Measurements from ENCODE around the gene CSMD2. TPM values are rescaled to one million over a fixed set of nuclear protein-coding genes. Genes with fewer than 3 reads are reported as not detected.

CSMD2 gene
- total RNA-seq, 1 experiment from 2014 or later = 13.2 TPM

GRCh38 chr1:33802268-33802667 is 362.8 kb downstream of the CSMD2 start:
- ChIA-PET CTCF (interaction anchor here (0.9 kb wide), 1 partner anchor 169 kb away, joined by 3 read pairs; no protein-coding TSS in a partner anchor), POLR2A (no interaction called here)
- TF ChIP-seq, protein P1, sequence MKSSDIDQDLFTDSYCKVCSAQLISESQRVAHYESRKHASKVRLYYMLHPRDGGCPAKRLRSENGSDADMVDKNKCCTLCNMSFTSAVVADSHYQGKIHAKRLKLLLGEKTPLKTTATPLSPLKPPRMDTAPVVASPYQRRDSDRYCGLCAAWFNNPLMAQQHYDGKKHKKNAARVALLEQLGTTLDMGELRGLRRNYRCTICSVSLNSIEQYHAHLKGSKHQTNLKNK (CRISPR knock-in tag; IDR thresholded peaks at IDR 0.05) = no peak
- TF ChIP-seq, protein P2, sequence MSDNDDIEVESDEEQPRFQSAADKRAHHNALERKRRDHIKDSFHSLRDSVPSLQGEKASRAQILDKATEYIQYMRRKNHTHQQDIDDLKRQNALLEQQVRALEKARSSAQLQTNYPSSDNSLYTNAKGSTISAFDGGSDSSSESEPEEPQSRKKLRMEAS (CRISPR knock-in tag; IDR thresholded peaks at IDR 0.05) = no peak
- TF ChIP-seq TCF7 (CRISPR knock-in tag; IDR thresholded peaks at IDR 0.05; ENCODE audit: low read depth) (no peak), NR3C1 (CRISPR knock-in tag; conservative IDR thresholded peaks at IDR 0.05; ENCODE audit: low read depth) (no peak), NFE2L1 (CRISPR knock-in tag; IDR thresholded peaks at IDR 0.05) (no peak), ZNF219 (CRISPR knock-in tag; IDR thresholded peaks at IDR 0.05; ENCODE audit: borderline replicate concordance) (no peak), FOXP4 (CRISPR knock-in tag; IDR thresholded peaks at IDR 0.05) (no peak), STAT6 (CRISPR knock-in tag; conservative IDR thresholded peaks at IDR 0.05; ENCODE audit: low read depth) (no peak), TP53 (CRISPR knock-in tag; IDR thresholded peaks at IDR 0.05) (no peak)
- TF ChIP-seq, protein P3, sequence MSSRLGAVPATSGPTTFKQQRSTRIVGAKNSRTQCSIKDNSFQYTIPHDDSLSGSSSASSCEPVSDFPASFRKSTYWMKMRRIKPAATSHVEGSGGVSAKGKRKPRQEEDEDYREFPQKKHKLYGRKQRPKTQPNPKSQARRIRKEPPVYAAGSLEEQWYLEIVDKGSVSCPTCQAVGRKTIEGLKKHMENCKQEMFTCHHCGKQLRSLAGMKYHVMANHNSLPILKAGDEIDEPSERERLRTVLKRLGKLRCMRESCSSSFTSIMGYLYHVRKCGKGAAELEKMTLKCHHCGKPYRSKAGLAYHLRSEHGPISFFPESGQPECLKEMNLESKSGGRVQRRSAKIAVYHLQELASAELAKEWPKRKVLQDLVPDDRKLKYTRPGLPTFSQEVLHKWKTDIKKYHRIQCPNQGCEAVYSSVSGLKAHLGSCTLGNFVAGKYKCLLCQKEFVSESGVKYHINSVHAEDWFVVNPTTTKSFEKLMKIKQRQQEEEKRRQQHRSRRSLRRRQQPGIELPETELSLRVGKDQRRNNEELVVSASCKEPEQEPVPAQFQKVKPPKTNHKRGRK (CRISPR knock-in tag; IDR thresholded peaks at IDR 0.05; ENCODE audit: borderline replicate concordance) = no peak
- TF ChIP-seq, protein P4, sequence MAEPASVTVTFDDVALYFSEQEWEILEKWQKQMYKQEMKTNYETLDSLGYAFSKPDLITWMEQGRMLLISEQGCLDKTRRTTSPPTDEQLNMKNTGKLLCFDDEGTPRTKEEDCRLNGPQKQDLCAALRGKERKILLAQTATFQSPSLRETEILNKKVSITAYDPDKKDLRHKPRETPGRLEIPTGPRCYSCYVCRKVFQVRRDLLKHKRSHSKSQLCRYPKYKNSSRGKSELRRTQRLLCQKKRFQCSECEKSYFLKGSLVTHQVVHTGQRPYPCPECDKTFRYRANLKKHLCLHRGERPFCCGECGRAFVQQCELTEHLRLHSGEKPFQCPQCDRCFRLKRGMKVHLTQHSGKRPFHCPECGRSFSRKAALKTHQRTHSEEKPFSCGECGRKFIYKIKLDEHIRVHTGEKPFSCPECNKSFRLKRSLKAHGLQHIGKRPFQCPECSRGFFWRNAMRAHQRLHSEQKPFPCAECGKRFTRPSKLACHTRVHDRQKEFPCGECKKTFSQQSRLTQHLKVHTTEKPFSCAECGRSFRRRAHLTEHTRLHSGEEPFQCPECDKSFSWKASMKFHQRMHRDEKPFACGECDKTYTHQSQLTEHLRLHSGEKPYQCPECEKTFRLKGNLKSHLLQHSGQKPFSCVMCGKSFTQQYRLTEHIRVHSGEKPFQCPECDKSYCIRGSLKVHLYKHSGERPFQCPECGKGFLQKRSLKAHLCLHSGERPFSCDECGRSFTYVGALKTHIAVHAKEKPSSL (CRISPR knock-in tag; conservative IDR thresholded peaks at IDR 0.05) = no peak
- H3K4me1 Mint-ChIP-seq = peaks cover 22% of the 10 kb centered on the region
- no peak for ATAC-seq
- H3K27me3 Mint-ChIP-seq (ENCODE audit: low read depth) = no peaks in the 10 kb centered on the region
- no peak overlapping the region for H3K4me3 Mint-ChIP-seq
- H3K9me3 Mint-ChIP-seq = peaks cover 20% of the 10 kb centered on the region
- no peak for DNase-seq (ENCODE audit: low spot score)
- H3K36me3 Mint-ChIP-seq = peaks cover 29% of the 10 kb centered on the region
- no peak overlapping the region for H3K27ac Mint-ChIP-seq

DNA sequence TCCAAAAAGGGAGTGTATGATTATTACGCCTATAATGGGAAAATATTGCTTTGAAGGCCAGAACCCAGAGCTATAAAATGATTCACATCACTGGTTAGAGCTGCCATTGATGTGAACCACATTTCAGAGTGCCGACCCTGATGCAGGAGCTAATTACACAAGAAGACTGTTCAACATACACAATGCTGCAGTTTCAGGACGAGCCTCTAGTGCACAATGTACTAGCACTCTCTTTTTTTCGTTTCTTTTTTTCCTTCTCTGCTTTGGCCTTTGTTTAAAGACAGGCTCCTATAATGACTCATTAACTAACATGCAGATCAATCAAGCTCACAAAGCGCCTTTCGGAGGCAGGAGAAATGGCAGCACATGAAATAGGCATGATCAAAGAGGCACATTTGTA is 367.2 kb downstream of the CSMD2 start:
- peaks cover 50% of the 10 kb centered on the region for H3K36me3 Mint-ChIP-seq

More for the DNA sequence above, 367.2 kb downstream of the CSMD2 start:
- Mint-ChIP-seq H3K4me3 (no peak overlapping the region), H3K9me3 (peaks cover 31% of the 10 kb centered on the region), H3K27me3 (ENCODE audit: low read depth) (no peaks in the 10 kb centered on the region), H3K4me1 (peaks cover 9% of the 10 kb centered on the region), H3K27ac (no peak overlapping the region)
- ChIA-PET POLR2A (interaction anchor here (0.5 to 0.6 kb wide), 2 partner anchors 13 to 137 kb away, joined by 3 read pairs; no protein-coding TSS in a partner anchor), CTCF (interaction anchor here (1.5 kb wide), 1 partner anchor 164 kb away, joined by 6 read pairs; no protein-coding TSS in a partner anchor)
- ATAC-seq (no peak), DNase-seq (ENCODE audit: low spot score) (no peak)
- TF ChIP-seq, protein P5, sequence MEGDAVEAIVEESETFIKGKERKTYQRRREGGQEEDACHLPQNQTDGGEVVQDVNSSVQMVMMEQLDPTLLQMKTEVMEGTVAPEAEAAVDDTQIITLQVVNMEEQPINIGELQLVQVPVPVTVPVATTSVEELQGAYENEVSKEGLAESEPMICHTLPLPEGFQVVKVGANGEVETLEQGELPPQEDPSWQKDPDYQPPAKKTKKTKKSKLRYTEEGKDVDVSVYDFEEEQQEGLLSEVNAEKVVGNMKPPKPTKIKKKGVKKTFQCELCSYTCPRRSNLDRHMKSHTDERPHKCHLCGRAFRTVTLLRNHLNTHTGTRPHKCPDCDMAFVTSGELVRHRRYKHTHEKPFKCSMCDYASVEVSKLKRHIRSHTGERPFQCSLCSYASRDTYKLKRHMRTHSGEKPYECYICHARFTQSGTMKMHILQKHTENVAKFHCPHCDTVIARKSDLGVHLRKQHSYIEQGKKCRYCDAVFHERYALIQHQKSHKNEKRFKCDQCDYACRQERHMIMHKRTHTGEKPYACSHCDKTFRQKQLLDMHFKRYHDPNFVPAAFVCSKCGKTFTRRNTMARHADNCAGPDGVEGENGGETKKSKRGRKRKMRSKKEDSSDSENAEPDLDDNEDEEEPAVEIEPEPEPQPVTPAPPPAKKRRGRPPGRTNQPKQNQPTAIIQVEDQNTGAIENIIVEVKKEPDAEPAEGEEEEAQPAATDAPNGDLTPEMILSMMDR (IDR thresholded peaks at IDR 0.05) = no peak
- no peak for TF ChIP-seq ZNF396 (CRISPR knock-in tag; IDR thresholded peaks at IDR 0.05; ENCODE audit: borderline replicate concordance)
- TF ChIP-seq FOXK1 (CRISPR knock-in tag; IDR thresholded peaks at IDR 0.05) = no peak
- no peak for TF ChIP-seq JAZF1 (CRISPR knock-in tag; IDR thresholded peaks at IDR 0.05)
- no peak for TF ChIP-seq ZNF423 (CRISPR knock-in tag; IDR thresholded peaks at IDR 0.05)
- no peak for TF ChIP-seq NFYB (CRISPR knock-in tag; conservative IDR thresholded peaks at IDR 0.05; ENCODE audit: low read depth)
- TF ChIP-seq, protein P6, sequence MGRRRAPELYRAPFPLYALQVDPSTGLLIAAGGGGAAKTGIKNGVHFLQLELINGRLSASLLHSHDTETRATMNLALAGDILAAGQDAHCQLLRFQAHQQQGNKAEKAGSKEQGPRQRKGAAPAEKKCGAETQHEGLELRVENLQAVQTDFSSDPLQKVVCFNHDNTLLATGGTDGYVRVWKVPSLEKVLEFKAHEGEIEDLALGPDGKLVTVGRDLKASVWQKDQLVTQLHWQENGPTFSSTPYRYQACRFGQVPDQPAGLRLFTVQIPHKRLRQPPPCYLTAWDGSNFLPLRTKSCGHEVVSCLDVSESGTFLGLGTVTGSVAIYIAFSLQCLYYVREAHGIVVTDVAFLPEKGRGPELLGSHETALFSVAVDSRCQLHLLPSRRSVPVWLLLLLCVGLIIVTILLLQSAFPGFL (CRISPR knock-in tag; IDR thresholded peaks at IDR 0.05; ENCODE audit: borderline replicate concordance) = no peak
- TF ChIP-seq, protein P7, sequence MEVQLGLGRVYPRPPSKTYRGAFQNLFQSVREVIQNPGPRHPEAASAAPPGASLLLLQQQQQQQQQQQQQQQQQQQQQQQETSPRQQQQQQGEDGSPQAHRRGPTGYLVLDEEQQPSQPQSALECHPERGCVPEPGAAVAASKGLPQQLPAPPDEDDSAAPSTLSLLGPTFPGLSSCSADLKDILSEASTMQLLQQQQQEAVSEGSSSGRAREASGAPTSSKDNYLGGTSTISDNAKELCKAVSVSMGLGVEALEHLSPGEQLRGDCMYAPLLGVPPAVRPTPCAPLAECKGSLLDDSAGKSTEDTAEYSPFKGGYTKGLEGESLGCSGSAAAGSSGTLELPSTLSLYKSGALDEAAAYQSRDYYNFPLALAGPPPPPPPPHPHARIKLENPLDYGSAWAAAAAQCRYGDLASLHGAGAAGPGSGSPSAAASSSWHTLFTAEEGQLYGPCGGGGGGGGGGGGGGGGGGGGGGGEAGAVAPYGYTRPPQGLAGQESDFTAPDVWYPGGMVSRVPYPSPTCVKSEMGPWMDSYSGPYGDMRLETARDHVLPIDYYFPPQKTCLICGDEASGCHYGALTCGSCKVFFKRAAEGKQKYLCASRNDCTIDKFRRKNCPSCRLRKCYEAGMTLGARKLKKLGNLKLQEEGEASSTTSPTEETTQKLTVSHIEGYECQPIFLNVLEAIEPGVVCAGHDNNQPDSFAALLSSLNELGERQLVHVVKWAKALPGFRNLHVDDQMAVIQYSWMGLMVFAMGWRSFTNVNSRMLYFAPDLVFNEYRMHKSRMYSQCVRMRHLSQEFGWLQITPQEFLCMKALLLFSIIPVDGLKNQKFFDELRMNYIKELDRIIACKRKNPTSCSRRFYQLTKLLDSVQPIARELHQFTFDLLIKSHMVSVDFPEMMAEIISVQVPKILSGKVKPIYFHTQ (CRISPR knock-in tag; IDR thresholded peaks at IDR 0.05) = no peak

Data from WTC11 (cell line).